Measurements from ENCODE around the gene BSG.

BSG gene

DNA sequence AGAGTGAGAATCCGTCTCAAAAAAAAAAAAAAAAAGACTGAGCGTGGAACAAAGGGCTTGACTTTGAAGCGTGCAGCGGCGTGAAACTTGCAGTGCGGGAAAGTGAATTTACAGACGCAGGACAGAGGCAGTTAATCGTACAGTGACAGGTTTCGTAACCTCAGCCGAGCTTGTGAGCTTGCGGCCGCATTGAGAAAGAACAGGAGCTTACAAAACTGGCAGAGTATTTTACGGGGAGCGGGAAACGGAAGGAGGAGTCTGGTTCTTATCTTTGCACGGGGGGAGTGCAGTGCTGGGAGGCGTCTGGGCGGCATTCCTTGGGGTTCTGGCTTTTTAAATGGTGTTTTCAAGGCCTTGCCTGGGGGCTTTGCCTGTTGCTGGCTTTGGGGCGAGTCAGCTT, 6.0 kb upstream of the BSG start:
- no peak overlapping the region for H3K4me3 ChIP-seq (ENCODE audit: control insufficient read depth, low read depth, low read length)
- TF ChIP-seq, protein P1, sequence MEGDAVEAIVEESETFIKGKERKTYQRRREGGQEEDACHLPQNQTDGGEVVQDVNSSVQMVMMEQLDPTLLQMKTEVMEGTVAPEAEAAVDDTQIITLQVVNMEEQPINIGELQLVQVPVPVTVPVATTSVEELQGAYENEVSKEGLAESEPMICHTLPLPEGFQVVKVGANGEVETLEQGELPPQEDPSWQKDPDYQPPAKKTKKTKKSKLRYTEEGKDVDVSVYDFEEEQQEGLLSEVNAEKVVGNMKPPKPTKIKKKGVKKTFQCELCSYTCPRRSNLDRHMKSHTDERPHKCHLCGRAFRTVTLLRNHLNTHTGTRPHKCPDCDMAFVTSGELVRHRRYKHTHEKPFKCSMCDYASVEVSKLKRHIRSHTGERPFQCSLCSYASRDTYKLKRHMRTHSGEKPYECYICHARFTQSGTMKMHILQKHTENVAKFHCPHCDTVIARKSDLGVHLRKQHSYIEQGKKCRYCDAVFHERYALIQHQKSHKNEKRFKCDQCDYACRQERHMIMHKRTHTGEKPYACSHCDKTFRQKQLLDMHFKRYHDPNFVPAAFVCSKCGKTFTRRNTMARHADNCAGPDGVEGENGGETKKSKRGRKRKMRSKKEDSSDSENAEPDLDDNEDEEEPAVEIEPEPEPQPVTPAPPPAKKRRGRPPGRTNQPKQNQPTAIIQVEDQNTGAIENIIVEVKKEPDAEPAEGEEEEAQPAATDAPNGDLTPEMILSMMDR (conservative IDR thresholded peaks at IDR 0.05; ENCODE audit: control insufficient read depth, insufficient read depth, low read depth, low read length): no peak
- peak; percentile 62 for DNase-seq (ENCODE audit: low read depth)

DNA sequence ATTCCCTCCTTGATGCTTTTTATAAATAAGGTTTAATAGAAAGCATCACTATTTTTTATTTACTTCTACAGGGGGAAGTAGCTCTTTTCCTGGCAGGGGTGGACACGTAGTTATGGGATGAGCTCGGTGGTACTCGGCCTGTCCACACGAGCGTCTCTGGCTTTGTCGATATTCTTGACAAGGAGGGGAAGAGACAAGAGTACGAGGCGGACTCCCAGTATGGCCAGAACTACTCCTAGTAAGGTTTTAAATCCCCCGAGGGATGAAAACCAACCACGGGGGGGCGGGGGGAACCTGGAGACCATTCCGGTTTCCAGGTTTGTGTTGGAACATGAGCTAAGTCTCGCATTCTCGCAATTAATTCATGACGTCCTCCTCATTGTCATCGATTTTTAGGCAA, 5.6 kb upstream of the BSG start:
- no peak overlapping the region for H3K4me3 ChIP-seq (ENCODE audit: control insufficient read depth, low read depth, low read length)
- TF ChIP-seq, protein P1 (conservative IDR thresholded peaks at IDR 0.05; ENCODE audit: control insufficient read depth, insufficient read depth, low read depth, low read length): no peak
- no peak for DNase-seq (ENCODE audit: low read depth)

DNA sequence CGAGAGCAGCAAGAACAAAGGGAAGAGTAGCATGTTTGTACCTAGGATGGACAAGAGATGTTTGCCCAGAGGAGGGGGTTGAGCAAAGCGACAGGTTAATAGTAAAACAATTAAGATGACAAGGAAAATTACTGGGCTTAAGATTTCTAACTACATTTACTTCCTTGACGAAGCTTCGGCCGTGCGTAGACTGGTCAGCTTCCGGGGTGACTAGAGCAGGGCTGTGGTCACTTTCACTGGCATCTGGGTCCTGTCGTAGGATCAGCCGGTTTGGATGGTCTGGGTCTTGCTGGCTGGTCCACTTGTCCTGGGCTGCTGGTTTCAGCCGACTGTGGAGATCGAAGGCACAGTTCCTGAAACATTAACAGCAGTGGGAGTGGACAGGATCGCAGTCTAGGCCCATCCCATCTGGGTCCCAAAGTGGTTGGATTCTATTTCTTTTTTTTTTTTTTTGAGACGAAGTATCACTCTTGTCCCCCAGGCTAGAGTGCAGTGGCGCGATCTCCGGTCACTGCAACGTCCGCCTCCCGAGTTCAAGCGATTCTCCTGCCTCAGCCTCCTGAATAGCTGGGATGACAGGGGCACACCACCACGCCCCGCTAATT, 5.0 kb upstream of the BSG start:
- TF ChIP-seq, protein P1 (conservative IDR thresholded peaks at IDR 0.05; ENCODE audit: control insufficient read depth, insufficient read depth, low read depth, low read length): no peak
- no peak overlapping the region for H3K4me3 ChIP-seq (ENCODE audit: control insufficient read depth, low read depth, low read length)
- DNase-seq (ENCODE audit: low read depth): no peak

DNA sequence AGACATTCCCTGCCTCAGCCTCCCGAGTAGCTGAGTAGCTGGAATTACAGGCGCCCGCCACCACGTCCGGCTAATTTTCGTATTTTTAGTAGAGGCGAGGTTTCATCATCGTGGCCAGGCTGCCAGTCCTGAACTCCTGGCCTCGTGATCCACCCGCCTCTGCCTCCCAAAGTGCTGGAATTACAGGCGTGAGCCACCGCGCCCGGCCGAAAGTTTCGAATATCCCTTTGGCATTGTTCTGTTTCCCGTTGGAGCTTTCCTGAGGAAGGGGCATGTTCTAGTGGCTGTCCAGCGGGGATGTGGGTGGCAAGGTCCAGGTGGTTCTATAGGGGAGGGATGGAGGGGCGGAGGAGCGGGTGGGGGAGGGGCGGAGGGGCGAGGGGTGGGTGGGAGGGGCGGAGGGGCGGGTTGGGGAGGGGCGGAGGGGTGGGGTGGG, 2.1 kb upstream of the BSG start:
- TF ChIP-seq, protein P1 (conservative IDR thresholded peaks at IDR 0.05; ENCODE audit: control insufficient read depth, insufficient read depth, low read depth, low read length): no peak
- DNase-seq (ENCODE audit: low read depth): no peak
- no peak overlapping the region for H3K4me3 ChIP-seq (ENCODE audit: control insufficient read depth, low read depth, low read length)

DNA sequence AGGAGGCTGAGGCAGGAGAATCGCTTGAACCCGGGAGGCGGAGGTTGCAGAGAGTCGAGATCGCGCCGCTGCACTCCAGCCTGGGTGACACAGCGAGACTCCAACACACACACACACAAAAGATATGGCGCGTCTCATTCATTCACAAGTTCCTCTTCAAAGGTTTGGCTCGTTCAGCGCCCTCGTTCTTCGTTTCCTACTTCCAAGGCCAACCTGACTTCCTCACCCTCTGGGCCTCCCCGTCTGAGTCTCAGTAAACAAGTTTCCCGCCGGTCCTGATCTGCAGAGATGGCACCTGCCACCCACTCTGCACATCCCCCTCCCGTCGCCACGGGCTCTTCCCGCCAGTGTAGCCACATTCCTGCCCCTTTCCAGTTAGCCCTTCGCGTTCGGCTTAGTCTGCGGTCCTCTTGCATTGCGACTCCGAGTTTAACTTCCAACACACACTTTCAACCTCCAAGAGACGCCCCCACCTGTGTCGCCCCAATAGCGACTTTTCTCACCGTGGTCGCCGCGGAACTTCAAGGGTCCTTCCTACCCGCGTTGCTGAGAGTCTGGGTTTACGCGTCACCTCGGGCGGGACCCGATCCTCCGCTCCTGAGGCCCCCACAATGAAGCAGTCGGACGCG, 1.3 kb upstream of the BSG start:
- peak; percentile 18 for DNase-seq (ENCODE audit: low read depth)
- TF ChIP-seq, protein P1 (conservative IDR thresholded peaks at IDR 0.05; ENCODE audit: control insufficient read depth, insufficient read depth, low read depth, low read length): no peak
- H3K4me3 ChIP-seq (ENCODE audit: control insufficient read depth, low read depth, low read length): peak overlapping the region; percentile 48

DNA sequence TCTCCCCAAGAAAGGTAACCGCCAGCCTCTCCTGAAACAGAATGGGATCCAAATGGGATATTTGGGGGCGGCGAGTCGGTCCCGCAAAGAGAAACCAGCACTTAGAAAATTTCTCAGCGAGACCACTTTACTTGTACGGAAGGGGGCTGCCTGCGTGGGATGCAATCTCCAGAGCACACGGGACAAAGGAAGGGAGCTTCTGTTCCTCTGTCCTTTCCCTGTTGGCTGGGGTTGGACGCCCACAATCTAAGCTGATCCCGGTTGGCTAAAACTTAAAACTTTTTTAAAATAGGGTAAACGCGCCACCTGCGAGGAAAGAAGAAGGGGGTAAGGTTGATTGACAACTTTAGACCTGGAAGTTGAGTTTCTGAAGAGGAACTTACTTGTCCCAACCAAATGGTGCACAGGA, 826 bp upstream of the BSG start:
- TF ChIP-seq, protein P1 (conservative IDR thresholded peaks at IDR 0.05; ENCODE audit: control insufficient read depth, insufficient read depth, low read depth, low read length): no peak
- DNase-seq (ENCODE audit: low read depth): peak; percentile 16
- H3K4me3 ChIP-seq (ENCODE audit: control insufficient read depth, low read depth, low read length): peak overlapping the region; percentile 48
